Vagina (tissue), 2 donors: ENCODE measurements around the gene USP25. TPM values are rescaled to one million over a fixed set of nuclear protein-coding genes. Genes with fewer than 3 reads are reported as not detected.

Experiments
- DNase-seq, 2 donors: peaks; one replicate each; pipeline ENCODE4 v3.0.0-alpha.2; 2017; ENCODE audit errors: extremely low spot score in 2 of 2
- H3K27ac ChIP-seq: fragments of 200-600 bp; sonication (generic); one replicate; pipeline ENCODE4 v1.5.1; 2019
- H3K27me3 ChIP-seq: fragments of 200-600 bp; sonication (generic); one replicate; pipeline ENCODE4 v1.5.1; 2019
- H3K36me3 ChIP-seq, 2 donors: fragments of 200-600 bp; sonication (generic); one replicate each; pipeline ENCODE4 v1.5.1; 2017 to 2019
- H3K4me1 ChIP-seq: fragments of 200-600 bp; sonication (generic); one replicate; pipeline ENCODE4 v1.5.1; 2019
- H3K4me3 ChIP-seq, 2 donors: fragments of 200-600 bp; sonication (generic); 1 replicate in 1 of 2; 2 replicates in 1 of 2; pipeline ENCODE4 v1.5.1; 2016 to 2019
- H3K9me3 ChIP-seq: fragments of 200-600 bp; sonication (generic); one replicate; pipeline ENCODE4 v1.5.1; 2019
- CTCF ChIP-seq, 3 experiments: fragments of 450-650 bp in 2 of 3; fragments of 200-600 bp in 1 of 3; sonication (generic) in 1 of 3; IDR thresholded peaks; one replicate each; pipeline ENCODE4 v1.5.1; 2017 to 2019; ENCODE audit warnings: antibody characterized with exemption in 3 of 3, mild to moderate bottlenecking in 2 of 3, moderate library complexity in 2 of 3
- POLR2A ChIP-seq, 2 donors: fragments of 450-650 bp; IDR thresholded peaks; one replicate each; pipeline ENCODE4 v1.6.1; 2017; ENCODE audit warnings: antibody characterized with exemption in 2 of 2, mild to moderate bottlenecking in 2 of 2, moderate library complexity in 2 of 2
- POLR2AphosphoS5 ChIP-seq, 2 donors: sonication (generic); formaldehyde crosslinking; IDR thresholded peaks; one replicate each; pipeline ENCODE4 v1.9.0; 2017; ENCODE audit warnings: antibody characterized with exemption in 2 of 2, mild to moderate bottlenecking in 2 of 2, low read depth in 1 of 2; ENCODE audit not compliant: insufficient read depth in 1 of 2
- intact Hi-C: fragments of 100-400 bp; cut with DNase I; formaldehyde crosslinking; loops from one replicate; pipeline ENCODE4 v1.15.1; 2023
- total RNA-seq: library from RNA; depleted of rRNA; stranded (reverse); fragments of >200 nt; gene quantifications from one replicate; pipeline ENCODE4 v1.2.3, GENCODE V29; 2016

Gene USP25
- total RNA-seq, 1 donor from 2014 or later: 39.0 TPM

- no peak overlapping the region for H3K4me3 ChIP-seq
- TF ChIP-seq POLR2AphosphoS5 (IDR thresholded peaks at IDR 0.05; ENCODE audit: insufficient read depth in 1 of 2, low read depth in 1 of 2): no peak
- no peak for TF ChIP-seq POLR2A (IDR thresholded peaks at IDR 0.05)
- no peak for TF ChIP-seq CTCF (IDR thresholded peaks at IDR 0.05)
These were observed 28.0 kb upstream of the USP25 start for GRCh38 chr21:15701830-15702229.

GRCh38 chr21:15703932-15704331 lies 25.9 kb upstream of the USP25 start:
- Histone ChIP-seq H3K9me3 (no peaks in the 10 kb centered on the region), H3K27ac (no peak overlapping the region), H3K4me1 (no peaks in the 10 kb centered on the region), H3K36me3 (no peaks in the 10 kb centered on the region), H3K4me3 (no peak overlapping the region), H3K27me3 (no peaks in the 10 kb centered on the region)
- intact Hi-C loops: no loop called here
- no peak for DNase-seq
- TF ChIP-seq POLR2A (IDR thresholded peaks at IDR 0.05) (no peak), CTCF (IDR thresholded peaks at IDR 0.05) (no peak), POLR2AphosphoS5 (IDR thresholded peaks at IDR 0.05; ENCODE audit: insufficient read depth in 1 of 2, low read depth in 1 of 2) (no peak)

More at GRCh38 chr21:15701830-15702229, 28.0 kb upstream of the USP25 start:
- Histone ChIP-seq H3K4me1 (no peaks in the 10 kb centered on the region), H3K36me3 (no peaks in the 10 kb centered on the region), H3K27ac (no peak overlapping the region), H3K27me3 (no peaks in the 10 kb centered on the region), H3K9me3 (no peaks in the 10 kb centered on the region)
- intact Hi-C loops: no loop called here
- DNase-seq: no peak

- TF ChIP-seq POLR2AphosphoS5 (IDR thresholded peaks at IDR 0.05; ENCODE audit: insufficient read depth in 1 of 2, low read depth in 1 of 2) (peak in 1 of 2 donors; percentile 64), CTCF (IDR thresholded peaks at IDR 0.05) (no peak)
- Histone ChIP-seq H3K27me3 (no peaks in the 10 kb centered on the region), H3K36me3 (no peaks in the 10 kb centered on the region), H3K4me1 (no peaks in the 10 kb centered on the region), H3K27ac (no peak overlapping the region), H3K9me3 (no peaks in the 10 kb centered on the region), H3K4me3 (no peak overlapping the region)
- DNase-seq: no peak
- intact Hi-C loops: no loop called here
These were observed 23.1 kb upstream of the USP25 start for GRCh38 chr21:15706696-15707095.

GRCh38 chr21:15713412-15713811 lies 16.4 kb upstream of the USP25 start:
- no peaks in the 10 kb centered on the region for H3K4me1 ChIP-seq
- no peak for DNase-seq
- TF ChIP-seq POLR2A (IDR thresholded peaks at IDR 0.05): no peak
- no peak for TF ChIP-seq POLR2AphosphoS5 (IDR thresholded peaks at IDR 0.05; ENCODE audit: insufficient read depth in 1 of 2, low read depth in 1 of 2)
- no peak for TF ChIP-seq CTCF (IDR thresholded peaks at IDR 0.05)
- H3K36me3 ChIP-seq: no peaks in the 10 kb centered on the region
- no peaks in the 10 kb centered on the region for H3K27me3 ChIP-seq
- intact Hi-C loops: no loop called here
- H3K9me3 ChIP-seq: no peaks in the 10 kb centered on the region
- H3K4me3 ChIP-seq: no peak overlapping the region
- H3K27ac ChIP-seq: no peak overlapping the region

GRCh38 chr21:15718711-15719110 lies 11.1 kb upstream of the USP25 start:
- Histone ChIP-seq H3K4me3 (no peak overlapping the region), H3K4me1 (no peaks in the 10 kb centered on the region), H3K27ac (no peak overlapping the region), H3K9me3 (no peaks in the 10 kb centered on the region), H3K27me3 (no peaks in the 10 kb centered on the region), H3K36me3 (no peaks in the 10 kb centered on the region)
- intact Hi-C loops: no loop called here
- TF ChIP-seq POLR2A (IDR thresholded peaks at IDR 0.05) (no peak), CTCF (IDR thresholded peaks at IDR 0.05) (no peak), POLR2AphosphoS5 (IDR thresholded peaks at IDR 0.05; ENCODE audit: insufficient read depth in 1 of 2, low read depth in 1 of 2) (no peak)
- no peak for DNase-seq
